Activated T-cell treated with anti-CD3 and anti-CD28 coated beads for 1 hour (primary cell): Measurements from ENCODE around the gene CARMIL3.
A peak's percentile ranks its signal among the peaks of the same experiment; 100 is the strongest.

Experiments used
- DNase-seq: peaks from one replicate; pipeline ENCODE4 v3.0.0-alpha.2; 2020; ENCODE audit warnings: low read depth

CARMIL3 gene

DNA sequence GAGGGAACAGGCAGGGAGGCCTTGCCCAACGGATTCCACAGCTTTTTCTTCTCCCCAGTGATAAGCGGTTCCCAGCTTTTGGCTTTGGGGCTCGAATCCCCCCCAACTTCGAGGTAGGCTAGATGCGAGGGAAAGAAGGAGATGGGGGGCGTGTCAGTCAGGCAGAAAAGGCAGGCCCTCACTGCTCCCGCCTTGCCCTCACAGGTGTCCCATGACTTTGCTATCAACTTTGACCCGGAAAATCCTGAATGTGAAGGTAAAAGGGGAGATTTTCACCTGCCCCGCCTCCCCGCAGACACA, 24.4 kb downstream of the CARMIL3 start:
- no peak for DNase-seq

DNA sequence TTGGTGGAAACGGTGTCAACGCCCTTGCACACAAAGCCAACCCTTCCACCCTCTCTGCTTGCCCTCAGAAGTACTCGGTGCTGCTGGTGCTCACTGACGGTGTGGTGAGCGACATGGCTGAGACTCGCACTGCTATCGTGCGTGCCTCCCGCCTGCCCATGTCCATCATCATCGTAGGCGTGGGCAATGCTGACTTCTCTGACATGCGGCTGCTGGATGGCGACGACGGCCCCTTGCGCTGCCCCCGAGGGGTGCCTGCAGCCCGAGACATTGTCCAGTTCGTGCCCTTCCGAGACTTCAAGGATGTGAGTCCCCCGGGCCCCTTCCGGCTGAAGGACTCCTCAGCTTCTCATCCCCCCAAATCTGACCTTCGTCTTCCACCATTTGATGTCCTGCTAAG, 25.3 kb downstream of the CARMIL3 start:
- DNase-seq: no peak

DNA sequence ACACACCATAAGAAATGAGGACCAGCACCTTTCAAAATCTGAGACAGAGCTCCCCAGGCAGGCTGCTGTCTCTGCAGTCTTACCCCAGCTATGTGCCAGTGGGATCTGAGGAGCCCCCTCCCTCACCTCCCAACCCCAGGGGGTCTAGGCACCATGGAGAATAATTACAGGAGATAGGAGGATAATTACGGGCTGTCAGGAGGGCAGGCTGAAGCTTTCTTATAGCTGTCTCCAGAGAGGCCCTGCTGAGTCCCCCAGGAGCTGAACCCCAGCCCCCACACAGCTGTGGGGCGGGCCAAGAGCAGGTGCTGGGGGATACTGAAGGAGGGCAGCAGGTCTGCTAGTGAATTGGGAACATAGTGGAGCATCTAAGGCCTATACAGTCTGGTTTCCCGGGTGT, 26.3 kb downstream of the CARMIL3 start:
- no peak for DNase-seq

DNA sequence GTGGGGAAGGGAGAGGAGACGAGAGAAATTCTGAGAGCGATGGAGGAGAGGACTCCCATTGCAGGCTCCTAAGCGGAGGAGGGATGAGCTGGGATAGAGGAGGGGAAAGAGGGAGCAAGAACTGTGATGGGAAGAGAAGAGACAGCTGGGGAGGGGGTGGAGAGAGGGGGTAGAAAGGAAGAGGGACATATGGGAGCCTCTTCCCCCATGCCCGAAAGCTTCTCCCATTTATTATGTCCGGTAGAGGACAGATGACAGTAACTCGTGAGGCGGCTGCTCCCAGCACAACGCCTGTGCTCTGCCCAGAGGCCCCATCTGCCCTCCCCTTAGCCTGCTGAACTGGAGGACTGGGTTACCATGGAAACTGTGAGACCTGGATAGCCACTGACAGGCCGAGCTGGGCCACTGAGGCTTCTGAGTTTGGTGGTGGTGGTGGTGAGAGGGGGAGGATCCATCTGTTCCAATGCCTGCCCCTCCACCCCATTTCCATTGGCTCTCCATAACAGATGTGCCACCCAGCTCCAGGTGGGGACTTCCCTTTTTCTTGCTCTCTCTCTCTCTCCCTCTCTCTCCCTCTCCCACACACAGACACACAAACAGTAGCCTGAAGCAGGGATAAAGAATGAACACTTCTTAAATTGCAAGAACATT, 27.8 kb downstream of the CARMIL3 start:
- no peak for DNase-seq

DNA sequence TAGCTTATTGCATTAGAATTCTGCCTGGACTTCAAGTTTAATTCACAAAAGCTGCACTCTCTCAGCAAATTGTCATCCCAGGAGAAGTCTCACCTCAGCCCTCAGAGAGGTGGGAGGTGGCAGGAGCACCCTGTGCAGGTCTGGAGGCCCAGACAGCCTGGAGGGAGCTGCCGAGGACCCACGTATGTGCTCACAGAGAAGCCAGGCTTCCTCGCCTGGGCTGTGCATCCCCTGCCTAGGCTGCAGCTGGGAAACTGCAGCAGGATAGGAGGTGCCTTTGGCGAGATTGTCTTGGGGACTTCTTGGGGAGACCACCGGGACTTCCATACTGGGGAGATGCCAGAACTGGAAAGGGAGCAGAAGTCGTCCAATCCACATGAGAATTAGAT, 28.3 kb downstream of the CARMIL3 start:
- no peak for DNase-seq

DNA sequence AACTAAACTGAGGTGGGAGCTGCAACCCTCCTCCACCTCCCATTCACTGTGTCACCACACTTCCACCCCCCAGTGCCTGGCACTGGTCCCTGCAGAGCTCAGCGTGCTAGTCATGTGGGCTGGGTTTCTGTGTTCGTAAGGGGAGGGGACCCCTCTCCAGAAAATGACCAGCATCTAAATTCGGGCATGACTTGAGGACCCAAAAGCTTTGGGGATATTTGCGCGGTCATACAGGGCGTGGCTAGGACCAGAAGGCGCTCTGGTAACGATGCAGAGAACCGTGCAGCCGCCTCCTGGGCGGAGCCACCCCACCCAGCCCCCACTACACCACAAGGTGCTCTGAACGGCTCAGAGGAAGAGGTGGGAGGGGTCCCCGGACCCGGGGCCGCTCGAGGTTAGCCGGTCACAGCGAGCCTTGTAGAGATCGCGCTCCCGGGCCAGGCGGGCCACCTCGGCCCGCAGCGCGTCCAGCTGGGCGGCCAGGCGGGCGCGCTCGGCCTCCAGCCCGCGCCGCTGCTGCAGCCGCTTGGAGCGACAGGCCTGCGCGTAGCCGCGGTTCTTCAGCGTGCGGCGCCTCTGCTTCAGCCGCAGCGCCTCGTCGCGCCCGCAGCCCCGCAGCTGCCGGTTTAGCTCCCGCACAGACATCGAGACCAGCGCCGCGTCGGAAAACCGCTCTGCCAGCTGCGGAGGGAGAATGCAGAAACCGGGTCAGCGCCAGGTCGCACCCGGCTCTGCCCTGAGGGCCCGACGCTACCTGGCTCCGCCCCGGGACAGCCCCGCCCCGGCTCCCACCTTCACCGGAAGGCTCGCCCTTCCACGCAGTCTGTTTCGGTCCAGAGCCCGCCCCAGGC, 29.3 kb downstream of the CARMIL3 start:
- peak; percentile 59 for DNase-seq

DNA sequence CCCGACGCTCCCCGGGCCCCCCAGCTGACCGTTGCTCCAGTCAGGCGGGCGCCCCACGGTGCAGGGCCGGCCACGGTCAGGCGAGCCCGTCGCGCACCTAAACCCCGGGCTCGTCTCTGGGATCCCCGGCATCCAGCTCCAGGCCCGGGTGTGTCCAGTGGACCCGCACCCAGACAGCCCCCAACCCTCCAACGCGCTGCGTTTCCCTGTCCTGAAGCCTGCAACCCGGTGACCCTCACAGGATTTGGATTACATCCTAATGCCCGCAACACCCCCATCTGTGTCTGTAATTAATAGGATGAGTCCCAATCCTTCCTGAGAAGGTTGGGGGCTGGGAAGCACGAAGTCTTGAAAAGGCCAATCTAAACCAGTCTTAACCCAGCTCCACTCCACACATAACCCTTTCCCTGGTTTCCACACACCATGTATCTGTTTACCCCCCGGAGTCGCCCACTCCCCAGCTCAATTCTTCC, 30.0 kb downstream of the CARMIL3 start:
- no peak for DNase-seq

DNA sequence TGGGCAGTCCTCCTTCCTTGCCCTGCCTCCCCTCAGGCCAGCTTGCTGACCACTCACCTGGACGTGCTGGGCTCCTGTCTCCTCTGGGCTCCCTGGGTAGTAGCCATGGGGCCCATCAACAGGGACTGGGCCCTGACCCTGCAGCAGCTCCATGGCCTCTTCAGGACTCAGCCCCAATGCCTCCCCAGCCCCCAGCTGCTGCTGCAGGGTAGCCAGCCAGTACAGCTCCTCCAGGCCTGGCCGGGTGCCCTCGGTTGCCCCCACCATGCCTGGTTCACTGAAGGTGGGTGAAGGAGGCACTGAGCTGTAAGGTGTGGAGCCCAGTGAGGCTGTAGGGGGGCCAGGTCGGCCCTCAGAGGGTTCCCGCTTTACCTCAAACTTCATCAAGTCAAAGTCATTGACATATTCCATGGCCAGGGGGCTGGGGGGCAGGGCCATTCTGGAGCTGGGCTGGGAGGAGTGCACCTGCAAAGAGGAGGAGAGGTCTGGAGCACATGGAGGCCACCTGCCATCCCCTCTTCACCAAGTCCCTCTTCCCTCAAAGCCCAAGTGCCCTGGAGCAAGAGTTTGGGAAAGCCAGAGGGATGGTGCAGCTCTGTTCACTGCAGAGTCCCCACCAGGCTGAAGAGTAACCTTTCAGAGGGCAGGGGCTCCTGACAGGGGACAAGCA, 30.7 kb downstream of the CARMIL3 start:
- DNase-seq: no peak

DNA sequence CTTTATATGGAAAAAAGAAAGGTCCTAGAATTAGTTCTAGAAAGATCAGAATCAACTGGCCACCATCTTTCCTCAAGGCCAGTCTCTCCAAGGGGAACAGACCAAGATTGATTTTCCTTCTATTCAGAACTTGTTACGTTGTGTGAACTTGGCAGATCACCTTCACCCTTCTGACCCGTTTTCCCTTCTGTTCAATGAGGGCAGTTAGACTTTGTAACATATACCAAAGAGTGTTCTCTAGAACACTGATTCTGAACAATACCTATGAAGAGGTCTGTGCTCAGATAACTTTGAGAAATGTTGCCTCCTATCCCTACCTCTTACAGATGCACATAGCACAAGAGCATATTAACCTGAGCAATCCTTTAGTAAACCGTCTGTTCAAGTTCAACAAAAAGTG, 31.7 kb downstream of the CARMIL3 start:
- no peak for DNase-seq

DNA sequence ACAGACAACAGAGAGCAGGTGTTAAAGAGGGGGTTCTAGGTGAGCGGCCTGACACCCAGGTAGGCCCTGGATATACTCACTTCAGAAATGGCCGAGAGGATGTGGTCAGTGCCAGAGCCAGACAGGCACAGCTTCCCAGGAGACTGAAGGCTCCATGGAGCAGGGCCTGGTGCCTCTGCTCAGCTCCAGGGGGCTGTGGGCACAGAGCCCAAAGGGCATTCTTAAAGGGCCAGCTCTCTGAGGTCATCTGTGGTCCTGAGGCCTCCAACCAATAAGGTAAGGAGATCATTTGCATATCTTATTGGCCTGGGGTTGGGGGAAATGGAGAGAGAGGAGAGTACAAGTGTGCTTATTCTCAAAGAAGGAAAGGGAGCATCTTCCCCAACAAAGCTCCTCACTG, 32.6 kb downstream of the CARMIL3 start:
- no peak for DNase-seq

DNA sequence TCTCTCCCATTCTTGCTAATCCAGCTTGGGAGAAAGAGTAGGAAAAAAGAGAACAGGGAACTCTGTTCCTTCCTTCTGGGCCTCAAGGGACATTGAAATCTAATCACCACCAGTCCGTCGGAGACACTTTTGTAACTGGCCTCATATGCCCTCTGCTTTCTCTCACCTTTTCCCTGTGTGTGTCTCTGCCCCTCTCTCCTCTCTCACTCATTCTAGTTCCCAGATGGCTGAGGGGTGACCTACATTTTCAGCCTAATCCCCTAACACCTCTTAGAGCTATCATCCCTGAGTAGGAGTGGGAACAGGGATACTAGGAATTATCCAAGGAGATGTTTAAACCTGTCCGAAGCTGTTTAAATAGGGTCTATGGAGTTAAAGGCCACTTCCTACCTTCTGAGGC, 33.4 kb downstream of the CARMIL3 start:
- DNase-seq: no peak

DNA sequence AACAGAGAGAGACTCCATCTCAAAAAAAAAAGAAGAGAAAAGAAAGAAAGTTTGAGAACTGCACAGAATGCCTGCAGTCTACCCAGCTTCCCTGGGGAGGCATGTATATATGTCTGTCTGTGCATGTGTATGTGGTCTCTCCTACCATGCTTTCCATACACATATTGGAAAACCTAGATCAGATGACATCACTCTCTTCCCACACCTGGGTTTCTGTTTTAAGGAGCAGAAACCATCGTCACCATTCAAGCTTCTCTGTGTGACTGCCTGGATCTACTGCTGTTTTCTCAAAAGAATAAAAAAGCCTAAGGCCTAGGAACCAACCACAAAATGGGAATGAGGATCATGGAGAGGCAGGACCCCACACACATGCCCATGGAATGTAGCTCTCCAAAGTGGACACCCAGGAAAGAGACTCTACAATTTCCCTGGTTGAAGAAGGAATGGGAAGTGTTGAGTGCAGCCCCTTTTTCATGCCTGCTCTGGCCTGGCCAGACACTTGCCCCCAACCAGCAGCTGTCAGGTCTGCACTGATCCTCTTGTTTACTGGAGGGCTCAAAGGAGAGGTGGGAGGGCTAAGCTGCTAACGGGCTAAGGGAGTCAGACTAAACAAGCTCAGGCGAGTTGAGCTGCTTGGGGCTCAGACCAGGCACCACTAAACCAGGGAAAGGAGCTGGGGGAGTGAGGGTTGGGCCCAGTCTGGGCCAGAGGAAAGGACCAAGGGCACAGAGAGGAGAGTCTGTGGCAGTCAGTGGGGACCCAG, 34.6 kb downstream of the CARMIL3 start:
- no peak for DNase-seq

DNA sequence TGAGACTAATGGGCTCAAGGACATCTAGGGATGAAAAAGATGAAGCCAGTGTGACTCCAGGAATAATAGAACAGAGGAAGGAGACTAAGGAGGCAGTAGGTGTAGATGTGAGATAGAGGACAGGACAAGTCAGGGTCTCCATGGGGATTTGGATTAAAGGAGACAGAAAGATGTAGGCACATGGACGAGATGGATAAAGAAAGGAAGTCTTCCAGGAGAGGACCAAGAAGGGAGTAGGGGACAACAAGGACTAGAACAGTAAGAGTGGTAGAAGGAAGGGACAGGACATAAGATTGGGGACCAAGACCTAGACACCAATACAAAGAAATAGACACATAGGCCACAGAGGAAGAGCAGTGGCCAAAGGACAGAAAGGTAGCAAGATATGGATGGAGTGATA, 35.2 kb downstream of the CARMIL3 start:
- no peak for DNase-seq

DNA sequence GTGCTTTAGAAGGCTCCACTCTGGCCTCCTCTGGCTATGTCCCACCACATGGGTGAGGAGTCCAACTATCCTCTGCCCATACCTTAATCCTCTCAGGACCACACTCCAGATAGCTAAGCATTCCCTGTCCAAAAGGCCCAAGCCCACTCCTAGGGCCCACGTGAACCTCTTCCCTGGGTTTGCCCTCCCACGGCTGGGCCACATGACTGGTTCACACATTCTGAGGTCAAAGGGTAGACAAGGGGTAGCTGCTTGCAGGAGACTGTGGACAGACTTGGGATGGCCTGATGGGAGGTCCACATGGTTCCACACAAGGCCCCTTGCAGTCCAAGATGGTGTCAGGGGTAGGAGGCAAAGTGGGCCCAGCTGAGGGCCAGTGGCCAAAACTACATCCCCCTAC, 36.3 kb downstream of the CARMIL3 start:
- DNase-seq: no peak

DNA sequence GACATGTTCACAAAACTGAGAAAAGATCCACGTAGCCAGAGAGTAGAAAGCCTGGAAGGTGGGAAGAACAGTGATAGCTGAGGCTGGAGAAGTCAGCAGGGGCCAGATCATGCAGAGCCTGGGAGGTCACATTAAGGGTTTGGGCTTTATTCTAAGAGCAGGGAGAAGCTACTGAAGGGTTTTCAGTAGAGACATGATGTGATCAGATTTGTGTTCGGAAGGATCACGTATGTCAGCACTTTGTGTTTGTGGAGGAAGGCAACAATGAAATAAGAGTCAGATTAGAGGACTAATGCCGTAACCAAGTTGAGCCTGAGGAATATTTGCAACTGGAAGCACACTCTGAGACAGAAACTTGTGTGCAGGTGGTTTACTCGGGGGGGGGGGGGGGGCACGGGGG, 38.1 kb downstream of the CARMIL3 start:
- no peak for DNase-seq

DNA sequence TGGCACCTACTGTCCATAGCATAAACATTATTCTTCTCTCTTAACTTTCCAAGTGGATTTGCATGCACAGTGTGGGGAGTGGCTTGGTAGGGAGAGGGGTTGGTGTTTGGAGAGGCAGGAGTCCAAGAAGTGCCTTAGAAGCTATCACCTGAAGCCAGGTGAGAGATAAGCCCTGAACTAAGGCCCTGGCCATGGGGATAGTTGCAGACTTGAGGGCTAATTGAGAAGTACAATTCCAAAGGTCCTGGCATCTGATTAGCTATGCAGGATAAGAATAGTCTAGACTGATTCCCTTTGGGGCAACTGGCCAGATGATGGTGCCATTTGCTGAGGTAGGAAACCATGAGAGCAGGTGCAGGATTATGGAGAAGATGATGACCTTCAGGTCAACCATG, 40.3 kb downstream of the CARMIL3 start:
- DNase-seq: no peak

DNA sequence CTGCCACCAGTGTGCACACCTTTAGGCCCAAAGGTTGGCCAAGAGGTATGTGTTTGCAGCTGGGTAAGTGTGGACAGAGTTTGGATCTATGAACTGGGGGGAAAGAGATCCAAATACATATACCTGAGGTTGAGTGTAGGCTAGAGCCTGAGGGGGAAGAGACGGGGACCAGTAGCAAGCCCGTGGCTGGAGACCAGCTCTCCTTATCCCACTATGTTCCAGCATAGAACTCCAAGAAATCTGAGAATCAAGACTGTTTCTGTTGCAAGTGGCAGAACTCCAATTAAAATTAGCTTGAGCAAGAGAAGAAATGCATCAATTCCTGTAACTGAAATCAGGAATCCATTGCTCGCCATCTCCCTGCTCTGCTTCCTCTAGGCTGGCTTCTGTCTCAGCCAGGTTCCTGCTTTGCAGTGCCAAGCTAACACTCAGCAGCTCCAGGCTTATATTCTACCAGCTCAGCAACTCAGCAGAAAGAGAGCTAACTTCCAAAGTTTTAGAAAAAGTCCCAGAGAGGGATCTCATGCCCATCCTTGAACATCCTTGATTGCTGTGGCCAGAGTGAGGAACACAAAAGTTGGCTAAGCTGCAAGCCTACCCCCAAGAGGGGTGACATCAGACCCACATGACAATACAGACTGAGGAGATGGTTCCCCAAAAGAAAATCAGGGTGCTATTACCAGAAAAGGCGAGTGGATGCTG, 40.8 kb downstream of the CARMIL3 start:
- no peak for DNase-seq

DNA sequence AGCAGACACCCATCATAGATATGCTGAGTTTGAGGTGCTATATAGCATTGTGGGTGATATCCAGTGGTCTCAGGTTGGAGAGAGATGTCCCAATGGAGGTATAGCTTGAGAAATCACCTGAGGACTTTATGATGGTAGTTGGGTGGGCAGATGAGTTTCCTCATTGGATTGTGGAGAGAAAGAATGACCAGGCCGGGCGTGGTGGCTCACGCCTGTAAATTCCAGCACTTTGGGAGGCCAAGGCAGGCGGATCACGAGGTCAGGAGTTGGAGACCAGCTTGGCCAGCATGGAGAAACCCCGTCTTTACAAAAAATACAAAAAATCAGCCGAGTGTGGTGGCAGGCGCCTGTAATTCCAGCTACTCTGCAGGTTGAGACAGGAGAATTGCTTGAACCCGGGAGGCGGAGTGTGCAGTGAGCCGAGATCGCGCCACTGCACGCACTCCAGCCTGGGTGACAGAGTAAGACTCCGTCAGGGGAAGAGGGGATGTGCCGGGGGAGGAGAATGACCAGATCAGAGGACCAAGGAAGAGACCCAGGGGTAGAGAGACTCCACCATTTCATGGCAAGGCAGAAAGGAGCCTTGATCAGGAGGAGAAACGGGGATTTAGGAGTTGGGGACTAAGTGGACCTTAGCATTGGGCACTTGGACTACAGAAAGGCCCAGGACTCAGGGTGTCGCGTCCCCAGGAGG, 41.5 kb downstream of the CARMIL3 start:
- no peak for DNase-seq

DNA sequence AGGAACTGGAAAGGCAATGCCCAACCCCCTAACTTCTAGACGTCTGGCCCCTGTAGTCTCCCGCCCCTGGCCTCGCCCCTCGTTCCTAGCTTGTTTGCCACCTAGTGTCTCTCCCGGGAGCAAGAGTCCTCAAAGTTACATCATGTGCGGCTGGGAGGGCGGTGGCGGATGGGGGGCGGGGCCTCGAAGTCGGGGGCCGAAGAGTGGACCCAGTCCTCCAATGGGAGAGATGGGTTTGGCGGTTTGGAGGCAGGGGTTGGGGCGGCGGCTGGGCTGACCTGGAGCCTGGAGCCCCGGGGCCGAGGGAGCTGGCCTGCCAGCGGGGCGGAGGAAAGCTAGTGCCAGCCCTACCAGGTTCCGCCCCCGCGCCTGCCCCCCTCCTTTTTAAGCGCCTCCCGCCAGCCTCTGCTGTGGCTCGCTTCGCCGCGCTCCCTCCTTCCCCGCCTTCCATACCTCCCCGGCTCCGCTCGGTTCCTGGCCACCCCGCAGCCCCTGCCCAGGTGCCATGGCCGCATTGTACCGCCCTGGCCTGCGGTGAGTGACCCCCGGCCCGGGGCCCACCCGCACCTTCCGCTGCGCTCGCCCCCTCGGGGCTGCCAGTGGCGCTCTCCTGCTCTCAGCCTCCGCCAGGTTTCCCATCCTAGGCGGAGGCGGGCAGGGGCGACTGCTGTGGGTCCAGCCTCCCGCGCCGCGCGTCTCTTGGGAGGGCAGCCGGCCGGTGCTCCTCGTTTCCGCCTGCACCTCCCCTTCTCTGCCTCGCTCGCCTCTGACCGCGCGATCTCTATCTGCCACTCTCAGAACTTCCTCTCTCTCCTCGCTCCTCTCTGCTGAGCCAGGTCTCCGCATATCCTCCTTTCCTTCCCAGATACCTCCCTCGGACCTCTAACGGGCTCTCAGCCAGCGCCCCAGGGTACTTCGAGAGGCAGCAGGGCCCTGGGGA, 42.4 kb downstream of the CARMIL3 start, which contains the start of gene PCK2:
TSS of gene PCK2 (plus strand) at position 411 of the 940 bp plus-strand sequence. CDS start at position 506, 95 bp downstream.
- DNase-seq: peak; percentile 69

DNA sequence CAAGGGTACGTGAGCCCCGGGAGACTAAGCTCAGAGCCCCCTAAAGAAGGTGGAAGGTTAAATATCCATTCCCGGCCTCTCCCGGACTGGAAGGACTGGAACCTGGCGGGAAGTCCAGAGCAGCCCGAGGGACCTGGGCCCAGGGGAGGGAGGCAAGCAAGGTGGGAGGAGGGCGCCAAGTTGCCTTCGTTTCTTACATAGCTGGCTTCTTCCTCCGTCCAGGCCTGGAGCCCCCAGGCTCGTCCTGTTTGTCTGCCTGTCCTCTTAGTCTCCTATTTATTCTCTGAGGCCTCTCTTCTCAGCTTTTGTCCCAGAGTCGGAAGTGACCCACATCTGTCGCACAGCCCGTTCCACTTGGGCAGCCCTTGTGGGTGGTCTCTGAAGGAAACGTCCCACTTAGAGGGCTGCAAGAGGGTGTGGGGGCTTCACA, 43.0 kb downstream of the CARMIL3 start:
- DNase-seq: no peak
